BLaER1 treated with 17β-estradiol and CSF1 and Interleukin-3, amounts not matched to agents 10 nM and 100 nM (cell line): ENCODE measurements around the gene SF3B5.

Experiments used
- H3K27ac ChIP-seq, 11 experiments: shearing (Covaris generic); formaldehyde crosslinking; 2 replicates each; pipeline ENCODE4 v1.8.1; 2022
- H3K27me3 ChIP-seq, 11 experiments: shearing (Covaris generic); formaldehyde crosslinking; 2 replicates each; pipeline ENCODE4 v1.8.1; 2022
- H3K36me3 ChIP-seq, 11 experiments: shearing (Covaris generic); formaldehyde crosslinking; 2 replicates each; pipeline ENCODE4 v1.8.1; 2022
- H3K4me1 ChIP-seq, 10 experiments: shearing (Covaris generic); formaldehyde crosslinking; 2 replicates each; pipeline ENCODE4 v1.8.1; 2022
- H3K4me2 ChIP-seq, 11 experiments: shearing (Covaris generic); formaldehyde crosslinking; 2 replicates each; pipeline ENCODE4 v1.8.1; 2022
- H3K4me3 ChIP-seq, 10 experiments: shearing (Covaris generic); formaldehyde crosslinking; 2 replicates each; pipeline ENCODE4 v1.8.1; 2022
- H3K9ac ChIP-seq, 11 experiments: shearing (Covaris generic); formaldehyde crosslinking; 2 replicates each; pipeline ENCODE4 v1.8.1; 2022
- H3K9me3 ChIP-seq, 11 experiments: shearing (Covaris generic); formaldehyde crosslinking; replicated peaks in 1 of 11; 2 replicates each; pipeline ENCODE4 v1.8.1; 2022
- H4K20me1 ChIP-seq, 11 experiments: shearing (Covaris generic); formaldehyde crosslinking; 2 replicates each; pipeline ENCODE4 v1.8.1; 2022
- Cebpa-rat ChIP-seq, 11 experiments: shearing (Covaris generic); IDR thresholded peaks; 2 replicates each; pipeline ENCODE4 v1.8.1; 2022

SF3B5 gene

GRCh38 chr6:144115219-144115618, 19.8 kb upstream of the SF3B5 start:
- no peak for TF ChIP-seq Cebpa-rat (IDR thresholded peaks at IDR 0.05)
- Histone ChIP-seq H3K4me3 (no peak overlapping the region), H3K4me2 (no peak overlapping the region), H3K27ac (no peak overlapping the region), H4K20me1 (no peaks in the 10 kb centered on the region), H3K36me3 (no peaks in the 10 kb centered on the region), H3K27me3 (no peaks in the 10 kb centered on the region), H3K4me1 (no peaks in the 10 kb centered on the region), H3K9ac (no peak overlapping the region), H3K9me3 (no peaks in the 10 kb centered on the region)

- H3K9me3 ChIP-seq, result no peaks in the 10 kb centered on the region
- no peak overlapping the region for H3K27ac ChIP-seq
Measured at GRCh38 chr6:144113366-144113765, 18.0 kb upstream of the SF3B5 start.

GRCh38 chr6:144110210-144110609, 14.8 kb upstream of the SF3B5 start:
- Histone ChIP-seq H4K20me1 (no peaks in the 10 kb centered on the region), H3K4me3 (no peak overlapping the region), H3K4me2 (no peak overlapping the region), H3K27ac (no peak overlapping the region), H3K4me1 (no peaks in the 10 kb centered on the region), H3K9me3 (no peaks in the 10 kb centered on the region), H3K27me3 (no peaks in the 10 kb centered on the region), H3K36me3 (no peaks in the 10 kb centered on the region), H3K9ac (no peak overlapping the region)
- no peak for TF ChIP-seq Cebpa-rat (IDR thresholded peaks at IDR 0.05)

More at GRCh38 chr6:144113366-144113765, 18.0 kb upstream of the SF3B5 start:
- no peak overlapping the region for H3K9ac ChIP-seq
- H3K4me1 ChIP-seq, result no peaks in the 10 kb centered on the region
- no peak overlapping the region for H3K4me2 ChIP-seq
- no peaks in the 10 kb centered on the region for H3K27me3 ChIP-seq
- TF ChIP-seq Cebpa-rat (IDR thresholded peaks at IDR 0.05), result no peak
- H4K20me1 ChIP-seq, result no peaks in the 10 kb centered on the region
- no peaks in the 10 kb centered on the region for H3K36me3 ChIP-seq
- no peak overlapping the region for H3K4me3 ChIP-seq

GRCh38 chr6:144106206-144106605, 10.8 kb upstream of the SF3B5 start:
- no peak overlapping the region for H3K4me2 ChIP-seq
- H3K9ac ChIP-seq, result no peak overlapping the region
- H3K4me3 ChIP-seq, result no peak overlapping the region
- no peak overlapping the region for H3K27ac ChIP-seq
- TF ChIP-seq Cebpa-rat (IDR thresholded peaks at IDR 0.05), result no peak
- no peaks in the 10 kb centered on the region for H3K27me3 ChIP-seq
- no peaks in the 10 kb centered on the region for H3K36me3 ChIP-seq
- H4K20me1 ChIP-seq, result no peaks in the 10 kb centered on the region
- H3K9me3 ChIP-seq, result no peaks in the 10 kb centered on the region
- H3K4me1 ChIP-seq, result no peaks in the 10 kb centered on the region

- Histone ChIP-seq H3K27me3 (no peaks in the 10 kb centered on the region), H3K9ac (no peak overlapping the region), H3K36me3 (no peaks in the 10 kb centered on the region), H3K9me3 (no peaks in the 10 kb centered on the region), H3K27ac (no peak overlapping the region), H4K20me1 (no peaks in the 10 kb centered on the region), H3K4me1 (no peaks in the 10 kb centered on the region), H3K4me2 (no peak overlapping the region), H3K4me3 (no peak overlapping the region)
- no peak for TF ChIP-seq Cebpa-rat (IDR thresholded peaks at IDR 0.05)
Measured at GRCh38 chr6:144104898-144105487, 9.6 kb upstream of the SF3B5 start.

GRCh38 chr6:144104488-144104887, 9.1 kb upstream of the SF3B5 start:
- no peaks in the 10 kb centered on the region for H4K20me1 ChIP-seq
- H3K27me3 ChIP-seq, result no peaks in the 10 kb centered on the region
- no peak overlapping the region for H3K4me2 ChIP-seq
- H3K9me3 ChIP-seq, result no peaks in the 10 kb centered on the region
- no peaks in the 10 kb centered on the region for H3K36me3 ChIP-seq
- H3K9ac ChIP-seq, result no peak overlapping the region
- TF ChIP-seq Cebpa-rat (IDR thresholded peaks at IDR 0.05), result no peak
- no peak overlapping the region for H3K4me3 ChIP-seq
- no peaks in the 10 kb centered on the region for H3K4me1 ChIP-seq
- H3K27ac ChIP-seq, result no peak overlapping the region

- H3K27me3 ChIP-seq, result no peaks in the 10 kb centered on the region
- H3K36me3 ChIP-seq, result no peaks in the 10 kb centered on the region
- no peaks in the 10 kb centered on the region for H3K9me3 ChIP-seq
- H3K9ac ChIP-seq, result no peak overlapping the region
- no peak overlapping the region for H3K4me2 ChIP-seq
- H3K27ac ChIP-seq, result no peak overlapping the region
- H3K4me1 ChIP-seq, result no peaks in the 10 kb centered on the region
- H3K4me3 ChIP-seq, result no peak overlapping the region
- H4K20me1 ChIP-seq, result no peaks in the 10 kb centered on the region
- no peak for TF ChIP-seq Cebpa-rat (IDR thresholded peaks at IDR 0.05)
Measured at GRCh38 chr6:144103026-144103563, 7.7 kb upstream of the SF3B5 start.

- H3K9ac ChIP-seq, result no peak overlapping the region
- no peaks in the 10 kb centered on the region for H3K27me3 ChIP-seq
- H3K4me3 ChIP-seq, result no peak overlapping the region
- H3K4me1 ChIP-seq, result peaks cover 11 to 18% (median 14%) of the 10 kb centered on the region in 10 experiments
- H3K36me3 ChIP-seq, result no peaks in the 10 kb centered on the region
- no peak for TF ChIP-seq Cebpa-rat (IDR thresholded peaks at IDR 0.05)
- no peak overlapping the region for H3K4me2 ChIP-seq
- peaks cover 0 to 12% (median 6%) of the 10 kb centered on the region in 11 experiments; a peak in 12 of 22 replicates for H4K20me1 ChIP-seq
- H3K9me3 ChIP-seq, result no peaks in the 10 kb centered on the region
- H3K27ac ChIP-seq, result no peak overlapping the region
Measured at GRCh38 chr6:144098993-144099392, 3.6 kb upstream of the SF3B5 start.

GRCh38 chr6:144094731-144095133, 641 bp downstream of the SF3B5 start:
- H3K4me2 ChIP-seq, result peak overlapping the region; percentile 85 to 98 (median 94)
- H3K9me3 ChIP-seq, result no peaks in the 10 kb centered on the region
- peak overlapping the region; percentile 85 to 98 (median 92) for H3K4me3 ChIP-seq
- no peaks in the 10 kb centered on the region for H3K27me3 ChIP-seq
- peaks cover 0 to 25% (median 14%) of the 10 kb centered on the region in 11 experiments; a peak in 14 of 22 replicates for H4K20me1 ChIP-seq
- peak overlapping the region; percentile 61 to 88 (median 80) for H3K27ac ChIP-seq
- H3K4me1 ChIP-seq, result peaks cover 18 to 32% (median 25%) of the 10 kb centered on the region in 10 experiments
- H3K9ac ChIP-seq, result peak overlapping the region; percentile 82 to 90 (median 86)
- peaks cover 0 to 6% (median 0%) of the 10 kb centered on the region in 11 experiments; a peak in 7 of 22 replicates for H3K36me3 ChIP-seq
- TF ChIP-seq Cebpa-rat (IDR thresholded peaks at IDR 0.05), result no peak

GRCh38 chr6:144093658-144094057, 1.7 kb downstream of the SF3B5 start:
- H3K4me1 ChIP-seq, result peaks cover 18 to 32% (median 25%) of the 10 kb centered on the region in 10 experiments
- peaks cover 0 to 6% (median 0%) of the 10 kb centered on the region in 11 experiments; a peak in 7 of 22 replicates for H3K36me3 ChIP-seq
- no peaks in the 10 kb centered on the region for H3K9me3 ChIP-seq
- peak overlapping the region in 2 of 11 experiments; percentile 86 to 87; a peak in 2 of 22 replicates for H3K9ac ChIP-seq
- H3K27ac ChIP-seq, result no peak overlapping the region
- H3K27me3 ChIP-seq, result no peaks in the 10 kb centered on the region
- peak overlapping the region; percentile 85 to 98 (median 92); a peak in 15 of 20 replicates for H3K4me3 ChIP-seq
- TF ChIP-seq Cebpa-rat (IDR thresholded peaks at IDR 0.05), result no peak
- peak overlapping the region; percentile 85 to 98 (median 94) for H3K4me2 ChIP-seq
- H4K20me1 ChIP-seq, result peaks cover 0 to 25% (median 14%) of the 10 kb centered on the region in 11 experiments; a peak in 14 of 22 replicates
